ENCODE measurements around the gene YPEL2.
"Not testable (repeated sequence)": the region's sequence is repeated elsewhere in the genome, so short reads cannot be mapped to it uniquely, and the experiment has no call there.

YPEL2 gene

GRCh38 chr17:59331129-59331928, at the start of gene YPEL2:
Gene YPEL2 (plus strand): TSS chr17:59331655. CDS start chr17:59353410, 21,755 bp downstream.
- peak; percentile 88 for DNase-seq

- DNase-seq, result no peak
Measured at GRCh38 chr17:59284317-59284716, 47.1 kb upstream of the YPEL2 start.

GRCh38 chr17:59287452-59287851, 44.0 kb upstream of the YPEL2 start:
- DNase-seq, result no peak

GRCh38 chr17:59287891-59288290, 43.6 kb upstream of the YPEL2 start:
- no peak for DNase-seq

- no peak for DNase-seq
Measured at GRCh38 chr17:59289981-59290301, 41.5 kb upstream of the YPEL2 start.

- peak; percentile 58 for DNase-seq
Measured at GRCh38 chr17:59290302-59290998, 41.0 kb upstream of the YPEL2 start.

- no peak for DNase-seq
Measured at GRCh38 chr17:59292174-59292523, 39.3 kb upstream of the YPEL2 start.

- DNase-seq, result no peak
Measured at GRCh38 chr17:59296190-59296589, 35.3 kb upstream of the YPEL2 start.

- DNase-seq, result no peak
Measured at GRCh38 chr17:59298521-59298920, 32.9 kb upstream of the YPEL2 start.

- no peak for DNase-seq
Measured at GRCh38 chr17:59299400-59300092, 31.9 kb upstream of the YPEL2 start.

GRCh38 chr17:59300941-59301340, 30.5 kb upstream of the YPEL2 start:
- no peak for DNase-seq

- no peak for DNase-seq
Measured at GRCh38 chr17:59304811-59305210, 26.6 kb upstream of the YPEL2 start.

GRCh38 chr17:59310263-59310920, 21.1 kb upstream of the YPEL2 start:
- no peak for DNase-seq

- DNase-seq, result peak; percentile 60
Measured at GRCh38 chr17:59311051-59311468, 20.4 kb upstream of the YPEL2 start.

GRCh38 chr17:59311521-59311920, 19.9 kb upstream of the YPEL2 start:
- DNase-seq, result not testable (repeated sequence)

GRCh38 chr17:59315866-59316265, 15.6 kb upstream of the YPEL2 start:
- DNase-seq, result no peak

GRCh38 chr17:59327121-59327980, 4.1 kb upstream of the YPEL2 start:
- DNase-seq, result no peak

GRCh38 chr17:59327981-59328290, 3.5 kb upstream of the YPEL2 start:
- no peak for DNase-seq

- DNase-seq, result no peak
Measured at GRCh38 chr17:59328601-59329000, 2.9 kb upstream of the YPEL2 start.

- peak; percentile 67 for DNase-seq
Measured at GRCh38 chr17:59329176-59330052, 2.0 kb upstream of the YPEL2 start.
